IMR-90 (cell line): ENCODE results near the gene CRYAA. TPM values are rescaled to one million over a fixed set of nuclear protein-coding genes. Genes with fewer than 3 reads are reported as not detected.
"Not testable (repeated sequence)": the region's sequence is repeated elsewhere in the genome, so short reads cannot be mapped to it uniquely, and the experiment has no call there.

Experiments
- ATAC-seq: fragments of 200-7000 bp; cut with Tn5 transposase; 2 replicates; pipeline ENCODE4 v1.9.1; 2020; ENCODE audit warnings: low read depth, mild to moderate bottlenecking, moderate library complexity
- BruUV-seq: library from RNA; stranded (reverse); fragments of 400-500 nt; replicated peaks from 2 replicates; lab custom pipeline; 2021; lab: Mats Ljungman, UMichigan
- CTCF ChIA-PET: fragments of 300-600 bp; formaldehyde crosslinking; extraction: SDS; loops from one replicate; lab custom pipeline; 2021; ENCODE audit warnings: antibody characterized with exemption; lab: Yijun Ruan, JAX
- POLR2A ChIA-PET: fragments of 300-600 bp; sonication (Branson Sonifier 250); formaldehyde crosslinking; loops from one replicate; lab custom pipeline; 2022; ENCODE audit warnings: antibody characterized with exemption; ENCODE audit not compliant: unreplicated experiment; lab: Charles Lee
- DNase-seq: peaks from one replicate; pipeline ENCODE4 v3.0.0; 2013
- H2AFZ ChIP-seq: replicated peaks from 2 replicates; pipeline ENCODE3; 2013; ENCODE audit warnings: low read length, mild to moderate bottlenecking; ENCODE audit not compliant: poor library complexity
- H2AK5ac ChIP-seq: 2 replicates; pipeline ENCODE4 v1.6.1; 2013; ENCODE audit warnings: low read depth, low read length, inconsistent platforms
- H2AK9ac ChIP-seq: replicated peaks from 2 replicates; pipeline ENCODE3; 2013; ENCODE audit warnings: mild to moderate bottlenecking, low read depth, low read length, moderate library complexity; ENCODE audit not compliant: poor library complexity
- H2BK120ac ChIP-seq: 2 replicates; pipeline ENCODE4 v1.6.1; 2013; ENCODE audit warnings: low read depth, low read length, inconsistent platforms
- H2BK15ac ChIP-seq: 3 replicates; pipeline ENCODE4 v1.6.1; 2013; ENCODE audit warnings: low read depth, low read length, inconsistent platforms
- H2BK20ac ChIP-seq: 2 replicates; pipeline ENCODE4 v1.6.1; 2013; ENCODE audit warnings: low read depth, mild to moderate bottlenecking, inconsistent platforms, low read length, moderate library complexity
- H2BK5ac ChIP-seq: 2 replicates; pipeline ENCODE4 v1.6.1; 2013; ENCODE audit warnings: mild to moderate bottlenecking, low read depth, low read length, inconsistent platforms; ENCODE audit not compliant: poor library complexity, severe bottlenecking
- H3K14ac ChIP-seq: replicated peaks from 2 replicates; pipeline ENCODE4 v1.6.1; 2013; ENCODE audit warnings: low read depth, low read length, inconsistent platforms
- H3K18ac ChIP-seq: 2 replicates; pipeline ENCODE4 v1.6.1; 2013; ENCODE audit warnings: low read depth, low read length, control low read depth
- H3K23ac ChIP-seq: 2 replicates; pipeline ENCODE4 v1.6.1; 2013; ENCODE audit warnings: low read depth, low read length, inconsistent platforms
- H3K27ac ChIP-seq: 2 replicates; pipeline ENCODE4 v1.5.1; 2013; ENCODE audit warnings: mild to moderate bottlenecking, control low read depth, low read length; ENCODE audit not compliant: insufficient read depth
- H3K27me3 ChIP-seq: 2 replicates; pipeline ENCODE4 v1.6.1; 2013; ENCODE audit warnings: low read length; ENCODE audit not compliant: control insufficient read depth, insufficient read depth
- H3K36me3 ChIP-seq: 2 replicates; pipeline ENCODE4 v1.6.1; 2013; ENCODE audit warnings: low read length, mixed read lengths; ENCODE audit not compliant: control insufficient read depth, insufficient read depth
- H3K4ac ChIP-seq: 2 replicates; pipeline ENCODE4 v1.6.1; 2013; ENCODE audit warnings: low read depth, low read length, inconsistent platforms
- H3K4me1 ChIP-seq: 2 replicates; pipeline ENCODE4 v1.6.1; 2013; ENCODE audit warnings: low read length, mixed read lengths; ENCODE audit not compliant: control insufficient read depth, insufficient read depth
- H3K4me2 ChIP-seq: 2 replicates; pipeline ENCODE4 v1.6.1; 2013; ENCODE audit warnings: low read depth, mild to moderate bottlenecking, control low read depth, low read length, moderate library complexity
- H3K4me3 ChIP-seq: 2 replicates; pipeline ENCODE4 v1.5.1; 2013; ENCODE audit warnings: low read depth, mild to moderate bottlenecking, control low read depth, low read length, moderate library complexity; ENCODE audit not compliant: insufficient read depth
- H3K56ac ChIP-seq: 2 replicates; pipeline ENCODE4 v1.6.1; 2013; ENCODE audit warnings: low read length, inconsistent platforms; ENCODE audit not compliant: insufficient read depth; ENCODE audit errors: extremely low read depth
- H3K79me1 ChIP-seq, 2 experiments: 2 replicates each; pipeline ENCODE4 v1.6.1; 2013; ENCODE audit warnings: low read length in 2 of 2, inconsistent platforms in 1 of 2, low read depth in 1 of 2
- H3K9ac ChIP-seq: 2 replicates; pipeline ENCODE4 v1.6.1; 2013; ENCODE audit warnings: low read depth, low read length, control low read depth
- H3K9me1 ChIP-seq: 2 replicates; pipeline ENCODE4 v1.6.1; 2013; ENCODE audit warnings: low read length, inconsistent platforms; ENCODE audit not compliant: insufficient read depth
- H3K9me3 ChIP-seq: 2 replicates; pipeline ENCODE4 v1.6.1; 2013; ENCODE audit warnings: low read length; ENCODE audit not compliant: control insufficient read depth, insufficient read depth
- H4K20me1 ChIP-seq: 2 replicates; pipeline ENCODE4 v1.6.1; 2013; ENCODE audit warnings: low read length, inconsistent platforms; ENCODE audit not compliant: insufficient read depth
- H4K5ac ChIP-seq: 2 replicates; pipeline ENCODE4 v1.6.1; 2013; ENCODE audit warnings: mild to moderate bottlenecking, low read depth, low read length, control low read depth
- H4K8ac ChIP-seq, 2 experiments: 2 replicates each; pipeline ENCODE4 v1.6.1; 2013; ENCODE audit warnings: low read depth in 2 of 2, low read length in 2 of 2, control low read depth in 1 of 2, inconsistent platforms in 1 of 2
- H4K91ac ChIP-seq: 2 replicates; pipeline ENCODE4 v1.6.1; 2013; ENCODE audit warnings: low read depth, low read length, inconsistent platforms; ENCODE audit not compliant: insufficient read depth
- WGBS, 2 experiments: methylation state at CpG; one replicate each; pipeline versions ENCODE4 v1.1.5 to v1.1.7; 2013; ENCODE audit warnings: missing lambda C conversion rate in 2 of 2; ENCODE audit not compliant: insufficient read length in 1 of 2; ENCODE audit errors: extremely low coverage in 2 of 2; 5-methylcytosine and 5-hydroxymethylcytosine counted together
- dilution Hi-C: fragments of 300-500 bp; cut with HindIII; formaldehyde crosslinking; loops from one replicate; pipeline ENCODE4 v1.14.3; 2018; ENCODE audit warnings: low sequenced_read_pairs; ENCODE audit not compliant: unreplicated experiment
- in situ Hi-C: fragments of 300-500 bp; cut with MboI; formaldehyde crosslinking; loops from 3 replicates; pipeline ENCODE4 v1.14.3; 2019; ENCODE audit warnings: low sequenced_read_pairs, inconsistent platforms, mixed read lengths
- intact Hi-C: fragments of 100-400 bp; cut with micrococcal nuclease; formaldehyde crosslinking; loops from 2 replicates; pipeline ENCODE4 v1.10.0; 2022
- polyA plus RNA-seq, 3 experiments: library from polyadenylated mRNA; depleted of rRNA; stranded (reverse); fragments of >200 nt; gene quantifications; 2 replicates each; pipeline ENCODE4 v1.2.3, GENCODE V29; 2012; ENCODE audit warnings: low replicate concordance in 1 of 3
- total RNA-seq: library from RNA; depleted of rRNA; stranded (reverse); fragments of >200 nt; gene quantifications from 2 replicates; pipeline ENCODE4 v1.2.3, GENCODE V29; 2012

The CRYAA gene
- total and polyA plus RNA-seq, 2 of the 4 experiments (the other 2 are of a cell fraction) = not detected

DNA sequence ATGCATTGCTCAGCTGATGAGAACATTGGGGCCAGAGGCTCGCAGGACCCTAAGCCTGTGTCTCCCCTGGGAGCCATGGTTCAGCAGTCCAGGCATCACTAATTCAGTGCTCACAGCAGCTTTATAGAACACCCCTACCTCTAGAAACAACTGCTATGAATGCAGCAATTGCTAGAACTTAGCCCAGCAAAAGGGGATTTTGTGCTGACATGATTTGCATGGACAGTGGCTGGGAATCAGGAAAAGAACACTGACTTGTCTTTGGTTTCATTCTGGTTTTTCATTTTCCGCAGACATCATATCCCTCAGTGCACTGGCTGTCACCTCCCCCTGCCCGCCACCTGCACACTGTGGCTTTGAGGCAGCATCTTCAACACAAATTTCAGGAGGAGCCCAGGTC is 4.0 kb upstream of the CRYAA start:
- H4K8ac ChIP-seq, ATAC-seq, H3K4me2 ChIP-seq, dilution Hi-C loops, H3K79me1 ChIP-seq, H3K36me3 ChIP-seq, H4K5ac ChIP-seq, H3K27me3 ChIP-seq, H3K14ac ChIP-seq, H2BK15ac ChIP-seq, H3K23ac ChIP-seq, H2AK9ac ChIP-seq, H3K9ac ChIP-seq, DNase-seq, intact Hi-C loops, H4K20me1 ChIP-seq, H2AFZ ChIP-seq, H3K9me3 ChIP-seq, in situ Hi-C loops, H3K27ac ChIP-seq, H3K56ac ChIP-seq, H3K4me1 ChIP-seq, H4K91ac ChIP-seq, H2BK120ac ChIP-seq, H2AK5ac ChIP-seq, CTCF ChIA-PET, BruUV-seq, H3K4ac ChIP-seq, H3K9me1 ChIP-seq, H3K18ac ChIP-seq, H2BK5ac ChIP-seq, POLR2A ChIA-PET, H3K4me3 ChIP-seq, H2BK20ac ChIP-seq: not testable (repeated sequence)
- WGBS, 2 experiments = no CpG with 5 or more reads among the region's 3 CpGs

- CTCF ChIA-PET, POLR2A ChIA-PET, H3K4me3 ChIP-seq, H3K56ac ChIP-seq, BruUV-seq, H3K27me3 ChIP-seq, H3K9ac ChIP-seq, H2BK120ac ChIP-seq, H3K79me1 ChIP-seq, H4K91ac ChIP-seq, H2AK5ac ChIP-seq, H3K4ac ChIP-seq, H2AK9ac ChIP-seq, H4K20me1 ChIP-seq, H2AFZ ChIP-seq, H3K9me3 ChIP-seq, H4K5ac ChIP-seq, H2BK20ac ChIP-seq, H3K18ac ChIP-seq, H4K8ac ChIP-seq, DNase-seq, in situ Hi-C loops, H2BK5ac ChIP-seq, H3K14ac ChIP-seq, ATAC-seq, dilution Hi-C loops, H3K4me2 ChIP-seq, H3K36me3 ChIP-seq, H3K27ac ChIP-seq, H3K23ac ChIP-seq, H3K4me1 ChIP-seq, H3K9me1 ChIP-seq, H2BK15ac ChIP-seq, intact Hi-C loops: not testable (repeated sequence)
- WGBS, 2 experiments = no CpG with 5 or more reads among the region's 15 CpGs
These were observed 3.1 kb upstream of the CRYAA start for GRCh38 chr21:43165734-43166133.
